Posterior cingulate gyrus (tissue), 11 donors: ENCODE results near the gene DENND1A.

Source experiments
- DNase-seq, 10 donors: peaks; one replicate each; pipeline versions ENCODE4 v3.0.0 to v3.0.0-alpha.2; 2020 to 2021; ENCODE audit warnings: mixed read lengths in 3 of 10
- intact Hi-C: fragments of 100-400 bp; cut with DNase I; formaldehyde crosslinking; loops from one replicate; pipeline ENCODE4 v1.15.1; 2023

Gene DENND1A

GRCh38 chr9:123331346-123332060, 598.4 kb downstream of the DENND1A start:
- DNase-seq, result no peak
- intact Hi-C loops, result no loop called here
